ENCODE results near the gene MYOZ2. TPM values are rescaled to one million over a fixed set of nuclear protein-coding genes. Genes with fewer than 3 reads are reported as not detected.

Gene MYOZ2
- total and polyA plus RNA-seq, 2 experiments from 2014 or later, result 0.22 to 0.59 TPM

- no peaks in the 10 kb centered on the region for H3K27me3 ChIP-seq (replicated peaks; ENCODE audit: insufficient read depth)
- no peak overlapping the region for H3K9ac ChIP-seq
- H3K4me3 ChIP-seq, result no peak overlapping the region
- H3K27ac ChIP-seq, result no peak overlapping the region
- H4K20me1 ChIP-seq (ENCODE audit: insufficient read depth), result no peaks in the 10 kb centered on the region
- no peak overlapping the region for H2AFZ ChIP-seq
- WGBS, 2 experiments (ENCODE audit: low coverage in 1 of 2, low lambda C conversion rate in 2 of 2, missing lambda C conversion rate in 2 of 2), result 99 to 100% methylated on average over 2 of the region's 2 CpGs
- no peaks in the 10 kb centered on the region for H3K9me2 ChIP-seq (ENCODE audit: insufficient read depth)
- in situ Hi-C loops (cut with MboI), result no loop called here
- H3K9me3 ChIP-seq (ENCODE audit: low read depth), result no peaks in the 10 kb centered on the region
- no peaks in the 10 kb centered on the region for H3K79me2 ChIP-seq (ENCODE audit: insufficient read depth)
- H3F3A ChIP-seq (ENCODE audit: insufficient read depth), result peaks cover 9% of the 10 kb centered on the region
- TF ChIP-seq EZH2 (IDR thresholded peaks at IDR 0.05; ENCODE audit: insufficient read depth, poor library complexity, severe bottlenecking) (no peak), EZH2phosphoT487 (IDR thresholded peaks at IDR 0.05; ENCODE audit: insufficient read depth, low read depth) (no peak)
- DNase-seq, result no peak
- peaks cover 25% of the 10 kb centered on the region for H3K4me1 ChIP-seq (ENCODE audit: insufficient read depth)
- no peaks in the 10 kb centered on the region for H3K36me3 ChIP-seq (ENCODE audit: low read depth)
- no peak overlapping the region for H3K4me2 ChIP-seq (ENCODE audit: unreplicated experiment)
Measured at GRCh38 chr4:119097282-119097900, 38.2 kb upstream of the MYOZ2 start.

- H3K79me2 ChIP-seq (ENCODE audit: insufficient read depth), result no peaks in the 10 kb centered on the region
- WGBS, 2 experiments (ENCODE audit: low coverage in 1 of 2, low lambda C conversion rate in 2 of 2, missing lambda C conversion rate in 2 of 2), result 50 to 64% methylated on average over 1 of the region's 1 CpG
- in situ Hi-C loops (cut with MboI), result no loop called here
Measured at GRCh38 chr4:119098306-119098705, 37.3 kb upstream of the MYOZ2 start.

GRCh38 chr4:119099227-119099810 lies 36.3 kb upstream of the MYOZ2 start:
- H2AFZ ChIP-seq, result no peak overlapping the region
- H3K4me3 ChIP-seq, result peak overlapping the region; percentile 28
- 0 to 2% methylated on average over 1 of the region's 1 CpG for WGBS, 2 experiments (ENCODE audit: low coverage in 1 of 2, low lambda C conversion rate in 2 of 2, missing lambda C conversion rate in 2 of 2)
- no peaks in the 10 kb centered on the region for H4K20me1 ChIP-seq (ENCODE audit: insufficient read depth)
- H3K4me2 ChIP-seq (ENCODE audit: unreplicated experiment), result peak overlapping the region; percentile 66
- H3K79me2 ChIP-seq (ENCODE audit: insufficient read depth), result no peaks in the 10 kb centered on the region
- no peaks in the 10 kb centered on the region for H3K27me3 ChIP-seq (replicated peaks; ENCODE audit: insufficient read depth)
- peak overlapping the region; percentile 8; the same call in 1 of the 2 replicates for H3K9ac ChIP-seq
- in situ Hi-C loops (cut with MboI), result no loop called here
- peaks cover 42% of the 10 kb centered on the region for H3K4me1 ChIP-seq (ENCODE audit: insufficient read depth)
- peaks cover 13% of the 10 kb centered on the region for H3F3A ChIP-seq (ENCODE audit: insufficient read depth)
- no peaks in the 10 kb centered on the region for H3K9me2 ChIP-seq (ENCODE audit: insufficient read depth)
- peak overlapping the region; percentile 58 for H3K27ac ChIP-seq
- TF ChIP-seq EZH2phosphoT487 (IDR thresholded peaks at IDR 0.05; ENCODE audit: insufficient read depth, low read depth) (0 out of 2 replicates have a peak, but pooled peaks have one; percentile 65), EZH2 (IDR thresholded peaks at IDR 0.05; ENCODE audit: insufficient read depth, poor library complexity, severe bottlenecking) (no peak)
- DNase-seq, result peak; percentile 65
- H3K9me3 ChIP-seq (ENCODE audit: low read depth), result no peaks in the 10 kb centered on the region
- H3K36me3 ChIP-seq (ENCODE audit: low read depth), result no peaks in the 10 kb centered on the region

More at GRCh38 chr4:119098306-119098705, 37.3 kb upstream of the MYOZ2 start:
- TF ChIP-seq EZH2phosphoT487 (IDR thresholded peaks at IDR 0.05; ENCODE audit: insufficient read depth, low read depth), result no peak
- no peak for TF ChIP-seq EZH2 (IDR thresholded peaks at IDR 0.05; ENCODE audit: insufficient read depth, poor library complexity, severe bottlenecking)
- no peaks in the 10 kb centered on the region for H3K9me3 ChIP-seq (ENCODE audit: low read depth)
- no peak overlapping the region for H3K9ac ChIP-seq
- no peak overlapping the region for H3K4me3 ChIP-seq
- H3K27me3 ChIP-seq (replicated peaks; ENCODE audit: insufficient read depth), result no peaks in the 10 kb centered on the region
- no peak overlapping the region for H3K27ac ChIP-seq
- H3K4me2 ChIP-seq (ENCODE audit: unreplicated experiment), result no peak overlapping the region
- DNase-seq, result no peak
- no peaks in the 10 kb centered on the region for H3K9me2 ChIP-seq (ENCODE audit: insufficient read depth)
- peaks cover 9% of the 10 kb centered on the region for H3F3A ChIP-seq (ENCODE audit: insufficient read depth)
- no peaks in the 10 kb centered on the region for H4K20me1 ChIP-seq (ENCODE audit: insufficient read depth)
- H3K4me1 ChIP-seq (ENCODE audit: insufficient read depth), result peaks cover 33% of the 10 kb centered on the region
- no peaks in the 10 kb centered on the region for H3K36me3 ChIP-seq (ENCODE audit: low read depth)
- H2AFZ ChIP-seq, result no peak overlapping the region

- no peak for TF ChIP-seq EZH2phosphoT487 (IDR thresholded peaks at IDR 0.05; ENCODE audit: insufficient read depth, low read depth)
- TF ChIP-seq EZH2 (IDR thresholded peaks at IDR 0.05; ENCODE audit: insufficient read depth, poor library complexity, severe bottlenecking), result no peak
- Histone ChIP-seq H3K4me3 (no peak overlapping the region), H3F3A (ENCODE audit: insufficient read depth) (peaks cover 13% of the 10 kb centered on the region), H3K79me2 (ENCODE audit: insufficient read depth) (no peaks in the 10 kb centered on the region), H2AFZ (no peak overlapping the region), H3K4me2 (ENCODE audit: unreplicated experiment) (no peak overlapping the region), H3K9ac (no peak overlapping the region), H3K27me3 (replicated peaks; ENCODE audit: insufficient read depth) (no peaks in the 10 kb centered on the region), H3K4me1 (ENCODE audit: insufficient read depth) (peaks cover 49% of the 10 kb centered on the region), H3K9me3 (ENCODE audit: low read depth) (no peaks in the 10 kb centered on the region), H3K36me3 (ENCODE audit: low read depth) (no peaks in the 10 kb centered on the region), H4K20me1 (ENCODE audit: insufficient read depth) (no peaks in the 10 kb centered on the region), H3K27ac (no peak overlapping the region), H3K9me2 (ENCODE audit: insufficient read depth) (no peaks in the 10 kb centered on the region)
- WGBS, 2 experiments (ENCODE audit: low coverage in 1 of 2, low lambda C conversion rate in 2 of 2, missing lambda C conversion rate in 2 of 2), result 0 to 2% methylated on average over 1 of the region's 1 CpG
- in situ Hi-C loops (cut with MboI), result no loop called here
- no peak for DNase-seq
Measured at GRCh38 chr4:119100655-119101054, 35.0 kb upstream of the MYOZ2 start.

Data from GM23248 (cell line).